SU-DHL-6 (cell line): Measurements from ENCODE around the gene HMGCR.

Experiments used
- H2AFZ ChIP-seq: fragments of 200-600 bp; sonication (generic); 2 replicates; pipeline ENCODE4 v1.6.1; 2014; ENCODE audit warnings: low read depth, mild to moderate bottlenecking, moderate library complexity, mixed read lengths, antibody characterized with exemption, low read length; ENCODE audit not compliant: severe bottlenecking
- H3F3A ChIP-seq: fragments of 200-600 bp; shearing (Covaris generic); 2 replicates; pipeline ENCODE4 v1.6.0; 2016; ENCODE audit warnings: antibody characterized with exemption, mild to moderate bottlenecking; ENCODE audit not compliant: insufficient read depth
- H3K27ac ChIP-seq: fragments of 200-600 bp; sonication (generic); 2 replicates; pipeline ENCODE4 v1.5.1; 2016; ENCODE audit warnings: low read depth, mild to moderate bottlenecking, low read length, moderate library complexity, mixed read lengths
- H3K27me3 ChIP-seq: fragments of 200-600 bp; sonication (generic), shearing (Covaris generic); 2 replicates; pipeline ENCODE4 v1.6.0; 2014; ENCODE audit warnings: mild to moderate bottlenecking, low read length
- H3K36me3 ChIP-seq: fragments of 200-600 bp; sonication (generic); 2 replicates; pipeline ENCODE4 v1.6.1; 2014; ENCODE audit warnings: mild to moderate bottlenecking, low read length, mixed read lengths
- H3K4me2 ChIP-seq: fragments of 300-600, 200-600 bp; shearing (Covaris generic), sonication (generic); 2 replicates; pipeline ENCODE4 v1.6.0; 2014; ENCODE audit warnings: low read length, low read depth, mild to moderate bottlenecking; ENCODE audit not compliant: poor library complexity, severe bottlenecking
- H3K4me3 ChIP-seq: fragments of 200-600 bp; sonication (generic); 2 replicates; pipeline ENCODE4 v1.5.1; 2014; ENCODE audit warnings: antibody characterized with exemption, low read length, mild to moderate bottlenecking, mixed read lengths; ENCODE audit not compliant: insufficient read depth, poor library complexity, severe bottlenecking
- H3K79me2 ChIP-seq: fragments of 200-600 bp; sonication (generic); 2 replicates; pipeline ENCODE4 v1.6.1; 2014; ENCODE audit warnings: mild to moderate bottlenecking, low read length, moderate library complexity; ENCODE audit not compliant: insufficient read depth
- H3K9ac ChIP-seq: fragments of 200-600 bp; sonication (generic); 2 replicates; pipeline ENCODE4 v1.7.0; 2014; ENCODE audit warnings: mild to moderate bottlenecking, low read length
- H3K9me2 ChIP-seq: fragments of 200-600 bp; sonication (generic); replicated peaks from 2 replicates; pipeline ENCODE4 v1.6.1; 2014; ENCODE audit warnings: low read length; ENCODE audit not compliant: insufficient read depth
- H3K9me3 ChIP-seq: fragments of 200-600 bp; sonication (generic); 2 replicates; pipeline ENCODE4 v1.6.1; 2014; ENCODE audit warnings: low read length, mixed read lengths; ENCODE audit not compliant: insufficient read depth
- H4K20me1 ChIP-seq: fragments of 200-600 bp; sonication (generic); 2 replicates; pipeline ENCODE4 v1.6.1; 2014; ENCODE audit warnings: low read depth, mild to moderate bottlenecking, antibody characterized with exemption, low read length, moderate library complexity, mixed read lengths
- EZH2phosphoT487 ChIP-seq: fragments of 200-600 bp; sonication (generic), shearing (Covaris generic); conservative IDR thresholded peaks from 2 replicates; pipeline ENCODE4 v1.6.1; 2018; ENCODE audit warnings: mild to moderate bottlenecking, antibody characterized with exemption, low read length, moderate library complexity, mixed read lengths
- TF ChIP-seq, protein P1 (sequence below): fragments of 200-600 bp; sonication (generic); IDR thresholded peaks from one replicate; pipeline ENCODE4 v1.5.1; 2017; ENCODE audit warnings: antibody characterized with exemption, mild to moderate bottlenecking, low read length, moderate library complexity; ENCODE audit not compliant: insufficient read depth, poor library complexity, severe bottlenecking

The HMGCR gene

DNA sequence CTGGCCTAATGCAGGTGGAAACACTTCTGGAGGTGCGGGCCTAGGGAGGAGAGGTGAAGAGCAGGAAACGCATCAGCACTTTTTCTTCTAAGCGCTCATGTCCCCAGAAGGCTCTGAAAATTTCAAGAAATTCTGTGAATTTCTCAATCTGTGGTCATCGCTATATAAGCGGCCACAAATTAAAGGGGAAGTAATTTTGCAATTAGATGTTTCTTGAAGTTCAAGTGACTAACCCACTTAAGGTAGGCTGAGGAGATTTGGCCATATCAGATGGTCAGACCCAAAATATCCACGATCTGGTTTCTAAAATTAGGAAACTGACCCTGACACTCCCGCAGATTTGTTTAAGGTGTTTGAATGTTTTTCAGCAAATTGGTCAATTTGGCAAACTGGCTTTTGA is 16.6 kb upstream of the HMGCR start:
- H3K27me3 ChIP-seq = no peaks in the 10 kb centered on the region
- no peaks in the 10 kb centered on the region for H3F3A ChIP-seq
- H3K79me2 ChIP-seq = no peaks in the 10 kb centered on the region
- no peaks in the 10 kb centered on the region for H4K20me1 ChIP-seq
- no peaks in the 10 kb centered on the region for H3K36me3 ChIP-seq
- H3K27ac ChIP-seq = no peak overlapping the region
- no peak overlapping the region for H2AFZ ChIP-seq
- H3K9me3 ChIP-seq = no peaks in the 10 kb centered on the region
- H3K9me2 ChIP-seq = no peaks in the 10 kb centered on the region
- H3K4me3 ChIP-seq = no peak overlapping the region
- TF ChIP-seq EZH2phosphoT487 = no peak
- no peak overlapping the region for H3K9ac ChIP-seq
- H3K4me2 ChIP-seq = no peak overlapping the region

DNA sequence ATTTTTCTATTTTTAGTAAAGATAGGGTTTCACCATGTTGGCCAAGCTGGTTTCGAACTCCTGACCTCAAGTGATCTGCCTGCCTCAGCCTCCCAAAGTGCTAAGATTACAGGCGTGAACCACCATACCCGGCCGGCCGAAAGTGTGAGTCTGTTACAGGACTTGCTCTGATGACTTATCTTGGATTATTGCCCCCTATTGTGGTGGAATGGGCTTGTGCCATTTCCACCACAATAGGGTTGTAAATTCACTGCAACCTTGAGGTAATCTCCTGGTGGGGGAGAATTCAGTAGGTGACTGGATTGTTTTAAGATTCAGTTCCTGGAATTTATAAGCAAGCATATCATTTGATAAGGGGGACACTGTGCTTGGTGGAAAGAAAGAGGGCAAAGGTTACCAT is 15.0 kb upstream of the HMGCR start:
- Histone ChIP-seq H3K4me2 (no peak overlapping the region), H3K9me3 (no peaks in the 10 kb centered on the region), H3F3A (no peaks in the 10 kb centered on the region), H3K4me3 (no peak overlapping the region), H3K9ac (no peak overlapping the region), H3K79me2 (no peaks in the 10 kb centered on the region), H3K27me3 (no peaks in the 10 kb centered on the region), H4K20me1 (no peaks in the 10 kb centered on the region), H3K36me3 (no peaks in the 10 kb centered on the region), H3K27ac (no peak overlapping the region), H2AFZ (no peak overlapping the region), H3K9me2 (no peaks in the 10 kb centered on the region)
- TF ChIP-seq, protein P1, sequence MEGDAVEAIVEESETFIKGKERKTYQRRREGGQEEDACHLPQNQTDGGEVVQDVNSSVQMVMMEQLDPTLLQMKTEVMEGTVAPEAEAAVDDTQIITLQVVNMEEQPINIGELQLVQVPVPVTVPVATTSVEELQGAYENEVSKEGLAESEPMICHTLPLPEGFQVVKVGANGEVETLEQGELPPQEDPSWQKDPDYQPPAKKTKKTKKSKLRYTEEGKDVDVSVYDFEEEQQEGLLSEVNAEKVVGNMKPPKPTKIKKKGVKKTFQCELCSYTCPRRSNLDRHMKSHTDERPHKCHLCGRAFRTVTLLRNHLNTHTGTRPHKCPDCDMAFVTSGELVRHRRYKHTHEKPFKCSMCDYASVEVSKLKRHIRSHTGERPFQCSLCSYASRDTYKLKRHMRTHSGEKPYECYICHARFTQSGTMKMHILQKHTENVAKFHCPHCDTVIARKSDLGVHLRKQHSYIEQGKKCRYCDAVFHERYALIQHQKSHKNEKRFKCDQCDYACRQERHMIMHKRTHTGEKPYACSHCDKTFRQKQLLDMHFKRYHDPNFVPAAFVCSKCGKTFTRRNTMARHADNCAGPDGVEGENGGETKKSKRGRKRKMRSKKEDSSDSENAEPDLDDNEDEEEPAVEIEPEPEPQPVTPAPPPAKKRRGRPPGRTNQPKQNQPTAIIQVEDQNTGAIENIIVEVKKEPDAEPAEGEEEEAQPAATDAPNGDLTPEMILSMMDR = no peak
- TF ChIP-seq EZH2phosphoT487 = no peak

GRCh38 chr5:75324791-75325190 is 12.2 kb upstream of the HMGCR start:
- TF ChIP-seq, protein P1 = no peak
- no peak for TF ChIP-seq EZH2phosphoT487
- Histone ChIP-seq H3K9me2 (no peaks in the 10 kb centered on the region), H3K9me3 (no peaks in the 10 kb centered on the region), H3K27me3 (no peaks in the 10 kb centered on the region), H4K20me1 (no peaks in the 10 kb centered on the region), H2AFZ (no peak overlapping the region), H3K4me2 (no peak overlapping the region), H3K4me3 (no peak overlapping the region), H3K79me2 (no peaks in the 10 kb centered on the region), H3K36me3 (no peaks in the 10 kb centered on the region), H3K27ac (no peak overlapping the region), H3K9ac (no peak overlapping the region), H3F3A (no peaks in the 10 kb centered on the region)

DNA sequence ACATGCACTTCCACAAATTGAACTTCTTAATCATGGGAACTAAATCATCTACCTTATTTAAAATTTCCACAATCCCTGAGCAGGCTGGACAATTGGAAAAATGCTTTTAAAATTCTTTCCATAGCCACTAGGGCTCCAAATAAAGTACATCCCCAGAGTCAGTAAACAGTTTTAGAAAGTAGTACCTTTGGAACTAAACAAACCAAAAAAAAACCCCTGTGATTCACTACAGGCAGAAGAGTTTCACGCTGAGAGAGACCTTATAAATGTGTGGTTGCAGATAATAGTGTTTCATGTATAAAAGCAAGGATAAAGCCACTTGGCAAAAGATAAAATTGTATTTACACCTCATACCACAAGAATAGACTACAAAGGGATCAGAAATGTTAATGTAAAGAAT is 11.8 kb upstream of the HMGCR start:
- Histone ChIP-seq H3K4me2 (no peak overlapping the region), H3K9ac (no peak overlapping the region), H2AFZ (no peak overlapping the region), H3K79me2 (no peaks in the 10 kb centered on the region), H3F3A (no peaks in the 10 kb centered on the region), H3K36me3 (no peaks in the 10 kb centered on the region), H3K9me3 (no peaks in the 10 kb centered on the region), H3K27ac (no peak overlapping the region), H4K20me1 (no peaks in the 10 kb centered on the region), H3K27me3 (no peaks in the 10 kb centered on the region), H3K4me3 (no peak overlapping the region), H3K9me2 (no peaks in the 10 kb centered on the region)
- TF ChIP-seq EZH2phosphoT487 = no peak
- TF ChIP-seq, protein P1 = no peak
